GM19468 (cell line): ENCODE measurements around the gene SEC31A.
"Not testable (repeated sequence)": the region's sequence is repeated elsewhere in the genome, so short reads cannot be mapped to it uniquely, and the experiment has no call there.

Source experiments
- ATAC-seq: cut with Tn5 transposase; IDR thresholded peaks from one replicate; pipeline ENCODE4 v1.9.1; 2021; ENCODE audit warnings: mild to moderate bottlenecking, moderate library complexity, moderate number of reproducible peaks; ENCODE audit not compliant: unreplicated experiment; ENCODE audit errors: extremely low read depth

The SEC31A gene

GRCh38 chr4:82890901-82891706 lies at the start of gene SEC31A:
SEC31A (minus strand) TSS chr4:82891153; CDS start chr4:82881936, 9,217 bp downstream.
- peak; percentile 77 for ATAC-seq

- ATAC-seq, result no peak
Observed at GRCh38 chr4:82939414-82939813, 48.5 kb upstream of the SEC31A start.

GRCh38 chr4:82934441-82934840 lies 43.5 kb upstream of the SEC31A start:
- no peak for ATAC-seq

- ATAC-seq, result no peak
Observed at GRCh38 chr4:82930848-82931755, 40.1 kb upstream of the SEC31A start.

- ATAC-seq, result no peak
Observed at GRCh38 chr4:82921795-82922194, 30.8 kb upstream of the SEC31A start.

- no peak for ATAC-seq
Observed at GRCh38 chr4:82919386-82919785, 28.4 kb upstream of the SEC31A start.

- no peak for ATAC-seq
Observed at GRCh38 chr4:82918091-82918490, 27.1 kb upstream of the SEC31A start.

- not testable (repeated sequence) for ATAC-seq
Observed at GRCh38 chr4:82913968-82914367, 23.0 kb upstream of the SEC31A start.

GRCh38 chr4:82913305-82913704 lies 22.4 kb upstream of the SEC31A start:
- ATAC-seq, result no peak

GRCh38 chr4:82909326-82909725 lies 18.4 kb upstream of the SEC31A start:
- no peak for ATAC-seq

GRCh38 chr4:82906469-82906868 lies 15.5 kb upstream of the SEC31A start:
- ATAC-seq, result no peak

- peak; percentile 35 for ATAC-seq
Observed at GRCh38 chr4:82905205-82905604, 14.3 kb upstream of the SEC31A start.

- no peak for ATAC-seq
Observed at GRCh38 chr4:82903737-82904136, 12.8 kb upstream of the SEC31A start.

- no peak for ATAC-seq
Observed at GRCh38 chr4:82901183-82901718, 10.3 kb upstream of the SEC31A start.

GRCh38 chr4:82900411-82901182 lies 9.6 kb upstream of the SEC31A start, which contains the start of gene THAP9:
THAP9 (plus strand) TSS chr4:82900735; CDS start chr4:82900803, 68 bp downstream.
- ATAC-seq, result peak; percentile 83

GRCh38 chr4:82900066-82900410 lies 9.1 kb upstream of the SEC31A start:
- no peak for ATAC-seq

GRCh38 chr4:82899374-82900065 lies 8.6 kb upstream of the SEC31A start:
- no peak for ATAC-seq

- ATAC-seq, result no peak
Observed at GRCh38 chr4:82898322-82899243, 7.6 kb upstream of the SEC31A start.
